Muscle of leg (tissue), 11 donors: ENCODE results near the gene INPP5J. TPM values are rescaled to one million over a fixed set of nuclear protein-coding genes. Genes with fewer than 3 reads are reported as not detected.

ENCODE experiments used
- DNase-seq: peaks from one replicate; pipeline ENCODE4 v3.0.0; 2013
- H3K27ac ChIP-seq: one replicate; pipeline ENCODE4 v1.5.1; 2013; ENCODE audit warnings: mild to moderate bottlenecking, low read length, control low read depth
- H3K27me3 ChIP-seq: one replicate; pipeline ENCODE4 v1.6.1; 2013; ENCODE audit warnings: low read length; ENCODE audit not compliant: control insufficient read depth, insufficient read depth
- H3K36me3 ChIP-seq: one replicate; pipeline ENCODE4 v1.6.1; 2013; ENCODE audit warnings: low read length; ENCODE audit not compliant: control insufficient read depth, insufficient read depth
- H3K4me1 ChIP-seq: one replicate; pipeline ENCODE4 v1.6.1; 2013; ENCODE audit warnings: low read length; ENCODE audit not compliant: control insufficient read depth, insufficient read depth
- H3K4me3 ChIP-seq: one replicate; pipeline ENCODE4 v1.5.1; 2013; ENCODE audit warnings: low read length, control low read depth
- H3K9me3 ChIP-seq: replicated peaks from 2 replicates; pipeline ENCODE4 v1.6.1; 2013; ENCODE audit warnings: low read depth, low read length; ENCODE audit not compliant: control insufficient read depth
- WGBS: methylation state at CpG from one replicate; pipeline ENCODE4 v1.1.5; 2013; ENCODE audit warnings: missing lambda C conversion rate; ENCODE audit not compliant: insufficient coverage; 5-methylcytosine and 5-hydroxymethylcytosine counted together
- polyA plus RNA-seq, 8 donors: library from polyadenylated mRNA; unstranded; fragments of 120-200 nt; gene quantifications; one replicate each; pipeline versions ENCODE4 v1.2.1 to v1.2.3, GENCODE V29; 2013; ENCODE audit warnings: inconsistent platforms in 1 of 8, low replicate concordance in 1 of 8; ENCODE audit not compliant: insufficient read length in 8 of 8, insufficient read depth in 1 of 8
- total RNA-seq: library from RNA; stranded (reverse); fragments of 120-200 nt; gene quantifications from one replicate; pipeline ENCODE4 v1.2.4, GENCODE V29; 2013

Gene INPP5J
- total and polyA plus RNA-seq, 9 donors, result 0.35 to 1.7 (median 1.1) TPM

- H3K4me1 ChIP-seq, result peaks cover 65% of the 10 kb centered on the region
- H3K27ac ChIP-seq, result peak overlapping the region; percentile 94
- WGBS, result 78% methylated on average over 1 of the region's 6 CpGs
- H3K36me3 ChIP-seq, result peaks cover 28% of the 10 kb centered on the region
- H3K4me3 ChIP-seq, result peak overlapping the region; percentile 80
- H3K27me3 ChIP-seq, result no peaks in the 10 kb centered on the region
- H3K9me3 ChIP-seq, result no peaks in the 10 kb centered on the region
- DNase-seq, result peak; percentile 22
Observed at GRCh38 chr22:31081963-31082605, 40.7 kb upstream of the INPP5J start.

GRCh38 chr22:31082606-31083376 is 40.0 kb upstream of the INPP5J start:
- peak overlapping the region; percentile 80 for H3K4me3 ChIP-seq
- peak; percentile 75 for DNase-seq
- H3K36me3 ChIP-seq, result peaks cover 35% of the 10 kb centered on the region
- no peaks in the 10 kb centered on the region for H3K9me3 ChIP-seq
- 70% methylated on average over 10 of the region's 11 CpGs for WGBS
- H3K27me3 ChIP-seq, result no peaks in the 10 kb centered on the region
- peak overlapping the region; percentile 94 for H3K27ac ChIP-seq
- H3K4me1 ChIP-seq, result peaks cover 69% of the 10 kb centered on the region

- Histone ChIP-seq H3K4me1 (peaks cover 75% of the 10 kb centered on the region), H3K9me3 (no peaks in the 10 kb centered on the region), H3K4me3 (peak overlapping the region; percentile 80), H3K36me3 (peaks cover 41% of the 10 kb centered on the region), H3K27me3 (no peaks in the 10 kb centered on the region), H3K27ac (peak overlapping the region; percentile 94)
- DNase-seq, result peak; percentile 41
- no CpG with 5 or more reads among the region's 3 CpGs for WGBS
Observed at GRCh38 chr22:31083377-31083768, 39.4 kb upstream of the INPP5J start.

- 0% methylated on average over 7 of the region's 18 CpGs for WGBS
Observed at GRCh38 chr22:31083923-31084810, 38.6 kb upstream of the INPP5J start.

GRCh38 chr22:31084811-31085492 is 37.8 kb upstream of the INPP5J start:
- DNase-seq, result peak; percentile 95
- Histone ChIP-seq H3K4me1 (peaks cover 85% of the 10 kb centered on the region), H3K9me3 (no peaks in the 10 kb centered on the region), H3K36me3 (peaks cover 57% of the 10 kb centered on the region), H3K4me3 (peak overlapping the region; percentile 80), H3K27me3 (no peaks in the 10 kb centered on the region), H3K27ac (peak overlapping the region; percentile 93)
- under 1% methylated on average over 65 of the region's 69 CpGs for WGBS

More at GRCh38 chr22:31083923-31084810, 38.6 kb upstream of the INPP5J start:
- peaks cover 78% of the 10 kb centered on the region for H3K4me1 ChIP-seq
- DNase-seq, result peak; percentile 37
- H3K36me3 ChIP-seq, result peaks cover 49% of the 10 kb centered on the region
- no peaks in the 10 kb centered on the region for H3K27me3 ChIP-seq
- H3K4me3 ChIP-seq, result peak overlapping the region; percentile 80
- H3K27ac ChIP-seq, result peak overlapping the region; percentile 87
- no peaks in the 10 kb centered on the region for H3K9me3 ChIP-seq

GRCh38 chr22:31085493-31085824 is 37.3 kb upstream of the INPP5J start:
- Histone ChIP-seq H3K4me3 (peak overlapping the region; percentile 80), H3K36me3 (peaks cover 62% of the 10 kb centered on the region), H3K9me3 (no peaks in the 10 kb centered on the region), H3K4me1 (peaks cover 82% of the 10 kb centered on the region), H3K27me3 (no peaks in the 10 kb centered on the region), H3K27ac (peak overlapping the region; percentile 93)
- WGBS, result 20% methylated on average over 4 of the region's 13 CpGs
- peak; percentile 58 for DNase-seq

- Histone ChIP-seq H3K27ac (peak overlapping the region; percentile 93), H3K4me3 (no peak overlapping the region), H3K4me1 (peaks cover 79% of the 10 kb centered on the region), H3K27me3 (no peaks in the 10 kb centered on the region), H3K36me3 (peaks cover 66% of the 10 kb centered on the region), H3K9me3 (no peaks in the 10 kb centered on the region)
- WGBS, result 56% methylated on average over 3 of the region's 3 CpGs
- no peak for DNase-seq
Observed at GRCh38 chr22:31085928-31086327, 36.8 kb upstream of the INPP5J start.

GRCh38 chr22:31086703-31087330 is 35.9 kb upstream of the INPP5J start:
- DNase-seq, result peak; percentile 9
- Histone ChIP-seq H3K4me1 (peaks cover 80% of the 10 kb centered on the region), H3K36me3 (peaks cover 75% of the 10 kb centered on the region), H3K27ac (no peak overlapping the region), H3K27me3 (no peaks in the 10 kb centered on the region), H3K4me3 (no peak overlapping the region), H3K9me3 (no peaks in the 10 kb centered on the region)
- 65% methylated on average over 2 of the region's 8 CpGs for WGBS

GRCh38 chr22:31087744-31088215 is 35.0 kb upstream of the INPP5J start:
- Histone ChIP-seq H3K9me3 (no peaks in the 10 kb centered on the region), H3K27ac (peak overlapping the region; percentile 86), H3K27me3 (no peaks in the 10 kb centered on the region), H3K4me3 (no peak overlapping the region), H3K4me1 (peaks cover 80% of the 10 kb centered on the region), H3K36me3 (peaks cover 83% of the 10 kb centered on the region)
- peak; percentile 6 for DNase-seq
- WGBS, result 90% methylated on average over 21 of the region's 21 CpGs
